Superior temporal gyrus (tissue), 1 donor: ENCODE data around the gene CASP3.

Source experiments
- DNase-seq: peaks from one replicate; pipeline ENCODE4 v3.0.0-alpha.2; 2016; ENCODE audit errors: extremely low spot score

CASP3 gene

GRCh38 chr4:184649026-184649970, at the start of gene CASP3, which contains the start of gene PRIMPOL:
CASP3 (minus strand) TSS chr4:184649447; CDS start chr4:184638453, 10,994 bp downstream.
PRIMPOL (plus strand) TSS chr4:184649738; CDS start chr4:184657141, 7,403 bp downstream.
- peak; percentile 91 for DNase-seq

GRCh38 chr4:184697956-184698355, 48.7 kb upstream of the CASP3 start:
- DNase-seq, result no peak

- peak; percentile 32 for DNase-seq
These were observed 46.1 kb upstream of the CASP3 start for GRCh38 chr4:184695178-184695896.

- DNase-seq, result no peak
These were observed 45.2 kb upstream of the CASP3 start for GRCh38 chr4:184694412-184694956.

- DNase-seq, result no peak
These were observed 43.8 kb upstream of the CASP3 start for GRCh38 chr4:184693056-184693455.

GRCh38 chr4:184689681-184690080, 40.4 kb upstream of the CASP3 start:
- DNase-seq, result no peak

- no peak for DNase-seq
These were observed 39.2 kb upstream of the CASP3 start for GRCh38 chr4:184688447-184688846.

- DNase-seq, result no peak
These were observed 38.8 kb upstream of the CASP3 start for GRCh38 chr4:184688005-184688404.

- DNase-seq, result no peak
These were observed 35.4 kb upstream of the CASP3 start for GRCh38 chr4:184684491-184685189.

- DNase-seq, result no peak
These were observed 32.7 kb upstream of the CASP3 start for GRCh38 chr4:184681916-184682315.

- DNase-seq, result no peak
These were observed 31.5 kb upstream of the CASP3 start for GRCh38 chr4:184680698-184681097.

GRCh38 chr4:184675821-184676492, 26.7 kb upstream of the CASP3 start:
- DNase-seq, result no peak

- DNase-seq, result no peak
These were observed 25.8 kb upstream of the CASP3 start for GRCh38 chr4:184675018-184675417.

GRCh38 chr4:184674011-184674410, 24.8 kb upstream of the CASP3 start:
- no peak for DNase-seq

GRCh38 chr4:184672741-184673140, 23.5 kb upstream of the CASP3 start:
- no peak for DNase-seq

GRCh38 chr4:184671101-184671500, 21.9 kb upstream of the CASP3 start:
- no peak for DNase-seq

GRCh38 chr4:184669251-184669650, 20.0 kb upstream of the CASP3 start:
- DNase-seq, result no peak

GRCh38 chr4:184668511-184669114, 19.4 kb upstream of the CASP3 start:
- no peak for DNase-seq

- DNase-seq, result no peak
These were observed 18.8 kb upstream of the CASP3 start for GRCh38 chr4:184668096-184668495.

GRCh38 chr4:184666670-184667069, 17.4 kb upstream of the CASP3 start:
- DNase-seq, result no peak
